HepG2 (cell line): ENCODE measurements around the gene DCN. TPM values are rescaled to one million over a fixed set of nuclear protein-coding genes. Genes with fewer than 3 reads are reported as not detected.

Experiments used
- ATAC-seq: fragments of 200-7000 bp; cut with Tn5 transposase; 3 replicates; pipeline ENCODE4 v1.9.1; 2020; ENCODE audit warnings: mild to moderate bottlenecking, moderate library complexity
- BruUV-seq: library from RNA; stranded (reverse); fragments of 400-500 nt; replicated peaks from 2 replicates; lab custom pipeline; 2021; lab: Mats Ljungman, UMichigan
- CTCF ChIA-PET: fragments of 300-600 bp; formaldehyde crosslinking; extraction: SDS; loops from one replicate; lab custom pipeline; 2021; ENCODE audit warnings: low total read pairs, inconsistent platforms, low intra/inter-chr PET ratio; lab: Yijun Ruan, JAX
- POLR2A ChIA-PET: fragments of 350-600 bp; sonication (Branson Sonifier 250); formaldehyde crosslinking; loops from one replicate; lab custom pipeline; 2020; ENCODE audit warnings: antibody characterized with exemption, inconsistent platforms; lab: Yijun Ruan, JAX
- DNase-seq: peaks from one replicate; pipeline ENCODE4 v3.0.0-alpha.2; 2015; ENCODE audit warnings: low spot score
- FAIRE-seq: peaks from 3 replicates; lab custom pipeline; 2011; peaks lifted over from hg19 to GRCh38; lab: Jason Lieb, UNC
- H2AFZ ChIP-seq: one replicate; pipeline ENCODE4 v1.6.1; 2011; ENCODE audit warnings: low read length, inconsistent platforms
- H3K27ac ChIP-seq: fragments of 300-600 bp; 3 replicates; pipeline ENCODE4 v1.8.0; 2011; ENCODE audit warnings: mixed run types, mild to moderate bottlenecking, mixed read lengths, low read length, inconsistent platforms; ENCODE audit not compliant: insufficient read depth; ENCODE audit errors: extremely low read length
- H3K27me3 ChIP-seq, 2 experiments: fragments of 200-600 bp in 1 of 2; 2 replicates in 1 of 2; 3 replicates in 1 of 2; pipeline versions ENCODE4 v1.6.0 to v1.8.0; 2011; ENCODE audit warnings: low read length in 2 of 2, mild to moderate bottlenecking in 2 of 2, moderate library complexity in 2 of 2, inconsistent platforms in 1 of 2; ENCODE audit not compliant: insufficient read depth in 2 of 2, control insufficient read depth in 1 of 2
- H3K36me3 ChIP-seq, 2 experiments: fragments of 200-600 bp in 1 of 2; replicated peaks in 1 of 2; 2 replicates in 1 of 2; 3 replicates in 1 of 2; pipeline versions ENCODE4 v1.5.1 to v1.8.0; 2011; ENCODE audit warnings: low read length in 2 of 2, inconsistent platforms in 1 of 2; ENCODE audit not compliant: insufficient read depth in 2 of 2, control insufficient read depth in 1 of 2
- H3K4me1 ChIP-seq: 2 replicates; pipeline ENCODE4 v1.5.1; 2012; ENCODE audit warnings: low read length, inconsistent platforms; ENCODE audit not compliant: insufficient read depth
- H3K4me2 ChIP-seq: 2 replicates; pipeline ENCODE4 v1.6.0; 2011; ENCODE audit warnings: low read depth, low read length, inconsistent platforms
- H3K4me3 ChIP-seq, 3 experiments: fragments of 200-600 bp in 1 of 3; sonication (generic), shearing (Covaris generic) in 1 of 3; replicated peaks in 1 of 3; 2 replicates each; pipeline ENCODE4 v1.5.1; 2011 to 2016; ENCODE audit warnings: low read length in 3 of 3, inconsistent platforms in 2 of 3, low read depth in 2 of 3, mild to moderate bottlenecking in 2 of 3, control low read depth in 1 of 3, mixed read lengths in 1 of 3; ENCODE audit not compliant: insufficient read depth in 1 of 3
- H3K79me2 ChIP-seq: one replicate; pipeline ENCODE4 v1.6.1; 2011; ENCODE audit warnings: low read length, inconsistent platforms; ENCODE audit not compliant: insufficient read depth
- H3K9ac ChIP-seq: 2 replicates; pipeline ENCODE4 v1.6.0; 2011; ENCODE audit warnings: mild to moderate bottlenecking, low read depth, low read length, inconsistent platforms; ENCODE audit not compliant: insufficient read depth
- H3K9me3 ChIP-seq: 2 replicates; pipeline ENCODE4 v1.5.1; 2012; ENCODE audit warnings: mild to moderate bottlenecking, low read length
- H4K20me1 ChIP-seq: 2 replicates; pipeline ENCODE4 v1.6.0; 2011; ENCODE audit warnings: inconsistent platforms, mild to moderate bottlenecking, low read length, moderate library complexity; ENCODE audit not compliant: insufficient read depth
- ESRRA ChIP-seq: sonication (generic); formaldehyde crosslinking; IDR thresholded peaks from 2 replicates; pipeline ENCODE4 v1.5.1; 2020; ENCODE audit warnings: mild to moderate bottlenecking, low read depth, missing genetic modification reagents
- GATA4 ChIP-seq: sonication (generic); IDR thresholded peaks from 2 replicates; pipeline ENCODE4 v1.6.1; 2016; ENCODE audit warnings: antibody characterized with exemption, low read depth, borderline replicate concordance
- JARID2 ChIP-seq: sonication (generic); formaldehyde crosslinking; IDR thresholded peaks from 2 replicates; pipeline ENCODE4 v1.8.1; 2023; ENCODE audit warnings: missing genetic modification reagents, inconsistent platforms; ENCODE audit not compliant: insufficient replicate concordance
- MBNL3 ChIP-seq: fragments of 250-450 bp; sonication (Bioruptor Pico); conservative IDR thresholded peaks from 2 replicates; pipeline ENCODE4 v1.8.0; 2022; ENCODE audit warnings: mild to moderate bottlenecking, inconsistent platforms
- SIX4 ChIP-seq: sonication (generic); formaldehyde crosslinking; IDR thresholded peaks from 2 replicates; pipeline ENCODE4 v1.4.0; 2020; ENCODE audit warnings: missing genetic modification reagents
- SOX5 ChIP-seq: IDR thresholded peaks from 2 replicates; pipeline ENCODE4 v1.6.1; 2016; ENCODE audit warnings: borderline replicate concordance
- ZBTB34 ChIP-seq: sonication (generic); formaldehyde crosslinking; IDR thresholded peaks from 2 replicates; pipeline ENCODE4 v1.8.0; 2022; ENCODE audit warnings: mild to moderate bottlenecking, missing genetic modification reagents
- ZBTB49 ChIP-seq: sonication (generic); formaldehyde crosslinking; IDR thresholded peaks from 2 replicates; pipeline ENCODE4 v1.4.0; 2020; ENCODE audit warnings: missing genetic modification reagents, borderline replicate concordance
- ZBTB7A ChIP-seq: sonication (generic); formaldehyde crosslinking; IDR thresholded peaks from 2 replicates; pipeline ENCODE4 v1.8.0; 2022; ENCODE audit warnings: mild to moderate bottlenecking, missing genetic modification reagents
- ZNF543 ChIP-seq: sonication (generic); formaldehyde crosslinking; IDR thresholded peaks from 2 replicates; pipeline ENCODE4 v1.4.0; 2020; ENCODE audit warnings: mild to moderate bottlenecking, missing genetic modification reagents
- ZNF576 ChIP-seq: sonication (generic); formaldehyde crosslinking; IDR thresholded peaks from 2 replicates; pipeline ENCODE4 v1.4.0; 2020; ENCODE audit warnings: mild to moderate bottlenecking, missing genetic modification reagents
- ZNF770 ChIP-seq: sonication (generic); formaldehyde crosslinking; IDR thresholded peaks from 2 replicates; pipeline ENCODE4 v1.5.0; 2020; ENCODE audit warnings: mild to moderate bottlenecking, missing genetic modification reagents
- ZSCAN31 ChIP-seq: sonication (generic); formaldehyde crosslinking; IDR thresholded peaks from 2 replicates; pipeline ENCODE4 v1.5.0; 2020; ENCODE audit warnings: low read depth, mild to moderate bottlenecking, missing genetic modification reagents
- WGBS: methylation state at CpG from one replicate; pipeline ENCODE4 v1.1.6; 2017; ENCODE audit warnings: low lambda C conversion rate; 5-methylcytosine and 5-hydroxymethylcytosine counted together
- in situ Hi-C: cut with HindIII; loops from 2 replicates; pipeline ENCODE4 v1.10.0; 2017; ENCODE audit warnings: low pct_unique_long_range_greater_than_20kb; ENCODE audit not compliant: extremely low pct_ligation_motif_present
- intact Hi-C: fragments of 100-400 bp; cut with micrococcal nuclease; formaldehyde crosslinking; loops from one replicate; pipeline ENCODE4 v1.10.0; 2022; ENCODE audit not compliant: unreplicated experiment
- polyA plus RNA-seq, 8 experiments: library from polyadenylated mRNA; depleted of rRNA in 3 of 8; stranded (reverse) in 7 of 8; unstranded in 1 of 8; fragments of >200 nt; fragmentation: Illumina TruSeq in 4 of 8; extraction: Trizol in 4 of 8; gene quantifications; 2 replicates each; pipeline versions ENCODE4 v1.2.1 to v1.2.3, GENCODE V29; 2011 to 2016; ENCODE audit warnings: low read depth in 4 of 8, missing spikeins in 1 of 8, mixed read lengths in 1 of 8; ENCODE audit not compliant: insufficient read depth in 1 of 8
- total RNA-seq, 5 experiments: library from RNA; depleted of rRNA; stranded (reverse); fragments of >200 nt; fragmentation: Illumina TruSeq; extraction: Trizol; gene quantifications; 2 replicates each; pipeline ENCODE4 v1.2.3, GENCODE V29; 2016; ENCODE audit warnings: low read depth in 1 of 5

Gene DCN
- total and polyA plus RNA-seq, 2 of the 13 experiments (the other 11 are each of a cell fraction or from before 2014, with no cell fraction given) = not detected

GRCh38 chr12:91176915-91177314 is 5.7 kb downstream of the DCN start (continued):
- TF ChIP-seq ZNF770 (CRISPR knock-in tag) = no peak
- TF ChIP-seq JARID2 (CRISPR knock-in tag) = no peak

- in situ Hi-C loops = no loop called here
- H3K27ac ChIP-seq = no peak overlapping the region
- no peak overlapping the region for H2AFZ ChIP-seq
- H3K36me3 ChIP-seq = no peaks in the 10 kb centered on the region
- no peak for ATAC-seq
- BruUV-seq = no TSS peak
- H3K79me2 ChIP-seq = no peaks in the 10 kb centered on the region
- H3K9ac ChIP-seq = no peak overlapping the region
- H3K9me3 ChIP-seq = no peaks in the 10 kb centered on the region
- FAIRE-seq = no peak
- no peaks in the 10 kb centered on the region for H3K4me1 ChIP-seq
- DNase-seq = no peak
- CTCF ChIA-PET = no interaction called here
- intact Hi-C loops = no loop called here
- POLR2A ChIA-PET = no interaction called here
- no peak overlapping the region for H3K4me3 ChIP-seq
- no peaks in the 10 kb centered on the region for H4K20me1 ChIP-seq
- H3K4me2 ChIP-seq = no peak overlapping the region
- TF ChIP-seq SOX5 (CRISPR knock-in tag) (no peak), MBNL3 (CRISPR knock-in tag) (no peak), ZBTB7A (CRISPR knock-in tag) (no peak), SIX4 (CRISPR knock-in tag) (no peak), ZSCAN31 (CRISPR knock-in tag) (no peak), GATA4 (no peak), ZBTB49 (no peak), ESRRA (no peak), ZBTB34 (no peak), ZNF543 (CRISPR knock-in tag) (no peak), ZNF576 (no peak)
- no peaks in the 10 kb centered on the region for H3K27me3 ChIP-seq
- 1% methylated on average over 2 of the region's 2 CpGs for WGBS
Measured at GRCh38 chr12:91176358-91176757, 6.3 kb downstream of the DCN start.
